Measurements from ENCODE around the gene VSIR. TPM values are rescaled to one million over a fixed set of nuclear protein-coding genes. Genes with fewer than 3 reads are reported as not detected.
A peak's percentile ranks its signal among the peaks of the same experiment; 100 is the strongest.

The VSIR gene
- total and polyA plus RNA-seq, 12 donors = 36.6 to 112 (median 69.0) TPM

DNA sequence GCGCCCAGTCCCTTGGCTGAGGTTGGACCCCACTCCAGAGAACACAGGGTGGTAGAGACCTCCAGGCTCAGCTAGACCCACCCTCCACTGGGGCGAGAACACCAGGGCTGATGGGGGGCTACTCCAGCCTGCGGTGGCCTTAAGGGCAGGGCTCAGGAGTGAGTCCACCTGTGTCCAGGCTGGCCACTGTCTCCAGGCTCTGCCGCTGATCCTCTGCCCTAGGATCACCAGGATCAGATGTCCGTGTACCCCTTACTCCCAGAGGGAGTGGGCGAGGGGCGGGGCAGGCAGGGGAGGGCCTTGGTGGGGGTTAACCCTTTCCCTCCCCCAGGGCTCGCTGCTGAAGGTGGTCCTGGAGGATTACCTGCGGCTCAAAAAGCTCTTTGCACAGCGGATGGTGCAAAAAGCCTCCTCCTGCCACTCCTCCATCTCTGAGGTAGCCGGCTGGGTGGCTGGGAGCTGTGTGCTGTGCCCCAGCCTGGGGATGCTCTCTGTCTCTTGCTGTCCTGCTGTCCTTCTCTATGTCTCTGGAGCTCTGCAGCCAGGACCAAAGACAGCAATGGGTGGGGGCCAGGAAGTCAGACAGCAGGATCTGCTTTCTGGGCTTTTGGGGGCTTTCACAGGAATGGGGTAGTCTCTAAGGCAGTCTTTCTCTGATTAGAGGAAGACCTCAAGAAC is 39.7 kb upstream of the VSIR start:
- H3K4me3 ChIP-seq = no peak overlapping the region
- peaks cover 13 to 42% (median 21%) of the 10 kb centered on the region in 9 donors for H3K4me1 ChIP-seq
- H3K27me3 ChIP-seq = peaks cover 0 to 8% (median 0%) of the 10 kb centered on the region in 7 donors
- ATAC-seq (peak in 5 of 8 donors; percentile 1 to 14 (median 10)), DNase-seq (no peak)
- intact Hi-C loops (cut with DNase I) = loop anchor here in 8 of 10 donors (5.0 to 10.0 kb wide), 5 partner anchors 428 to 501 kb away; partner anchors contain the start of gene SLC29A3 (in 4 of the 8)
- WGBS, 2 donors = 59 to 61% methylated on average over 11 of the region's 11 CpGs
- TF ChIP-seq, protein P1, sequence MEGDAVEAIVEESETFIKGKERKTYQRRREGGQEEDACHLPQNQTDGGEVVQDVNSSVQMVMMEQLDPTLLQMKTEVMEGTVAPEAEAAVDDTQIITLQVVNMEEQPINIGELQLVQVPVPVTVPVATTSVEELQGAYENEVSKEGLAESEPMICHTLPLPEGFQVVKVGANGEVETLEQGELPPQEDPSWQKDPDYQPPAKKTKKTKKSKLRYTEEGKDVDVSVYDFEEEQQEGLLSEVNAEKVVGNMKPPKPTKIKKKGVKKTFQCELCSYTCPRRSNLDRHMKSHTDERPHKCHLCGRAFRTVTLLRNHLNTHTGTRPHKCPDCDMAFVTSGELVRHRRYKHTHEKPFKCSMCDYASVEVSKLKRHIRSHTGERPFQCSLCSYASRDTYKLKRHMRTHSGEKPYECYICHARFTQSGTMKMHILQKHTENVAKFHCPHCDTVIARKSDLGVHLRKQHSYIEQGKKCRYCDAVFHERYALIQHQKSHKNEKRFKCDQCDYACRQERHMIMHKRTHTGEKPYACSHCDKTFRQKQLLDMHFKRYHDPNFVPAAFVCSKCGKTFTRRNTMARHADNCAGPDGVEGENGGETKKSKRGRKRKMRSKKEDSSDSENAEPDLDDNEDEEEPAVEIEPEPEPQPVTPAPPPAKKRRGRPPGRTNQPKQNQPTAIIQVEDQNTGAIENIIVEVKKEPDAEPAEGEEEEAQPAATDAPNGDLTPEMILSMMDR (IDR thresholded peaks at IDR 0.05) = no peak
- no peak overlapping the region for H3K27ac ChIP-seq
- H3K36me3 ChIP-seq = peaks cover 0 to 49% (median 22%) of the 10 kb centered on the region in 9 donors
- H3K9me3 ChIP-seq = no peaks in the 10 kb centered on the region

DNA sequence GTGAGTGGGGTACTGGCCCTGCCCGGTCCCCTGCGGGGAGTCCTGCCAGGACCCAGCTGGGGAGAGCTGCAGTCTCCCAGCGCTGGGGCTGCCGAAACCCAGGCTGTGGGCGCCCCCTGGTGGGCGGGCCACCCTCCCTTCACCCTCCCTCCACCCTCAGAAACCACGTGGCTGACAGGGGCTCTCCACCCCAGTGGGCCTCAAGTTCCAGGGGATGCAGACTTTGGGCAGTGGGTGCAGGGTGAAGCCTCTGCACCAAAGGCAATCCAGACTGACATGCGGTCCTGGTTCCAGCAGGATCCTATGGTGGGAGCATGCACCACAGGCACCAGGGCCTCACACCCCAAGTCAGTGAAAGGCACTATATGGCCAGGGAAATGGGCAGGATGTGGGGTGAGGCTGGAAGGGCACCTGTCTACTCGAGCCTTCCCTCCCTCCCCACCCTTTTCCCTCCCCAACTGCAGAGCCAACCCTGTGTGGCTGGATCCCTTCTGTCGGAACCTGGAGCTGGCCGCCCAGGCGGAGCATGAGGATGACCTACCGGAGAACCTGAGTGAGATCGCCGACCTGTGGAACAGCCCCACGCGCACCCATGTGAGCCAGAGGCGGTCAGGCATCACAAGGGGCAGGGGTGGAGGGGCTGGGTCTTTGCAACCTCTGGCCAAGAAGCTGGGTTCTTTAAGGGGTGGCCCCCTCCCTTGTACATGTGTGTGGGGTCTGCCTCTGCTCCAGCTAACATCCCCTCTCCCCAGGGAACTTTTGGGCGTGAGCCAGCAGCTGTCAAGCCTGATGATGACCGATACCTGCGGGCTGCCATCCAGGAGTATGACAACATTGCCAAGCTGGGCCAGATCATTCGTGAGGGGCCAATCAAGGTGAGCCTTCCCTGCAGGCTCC is 38.9 kb upstream of the VSIR start:
- intact Hi-C loops (cut with DNase I) = loop anchor here in 8 of 10 donors (5.0 to 10.0 kb wide), 5 partner anchors 427 to 500 kb away; partner anchors contain the start of gene SLC29A3 (in 4 of the 8)
- TF ChIP-seq, protein P1 (IDR thresholded peaks at IDR 0.05) = peak; percentile 63 to 93 (median 82)
- DNase-seq (peak; percentile 54 to 81), ATAC-seq (peak; percentile 77 to 87 (median 84))
- Histone ChIP-seq H3K27ac (no peak overlapping the region), H3K9me3 (no peaks in the 10 kb centered on the region), H3K4me3 (no peak overlapping the region), H3K27me3 (peaks cover 0 to 14% (median 0%) of the 10 kb centered on the region in 7 donors), H3K4me1 (peaks cover 5 to 34% (median 14%) of the 10 kb centered on the region in 9 donors), H3K36me3 (peaks cover 0 to 41% (median 15%) of the 10 kb centered on the region in 9 donors)
- WGBS, 2 donors = 35 to 40% methylated on average over 22 of the region's 22 CpGs

DNA sequence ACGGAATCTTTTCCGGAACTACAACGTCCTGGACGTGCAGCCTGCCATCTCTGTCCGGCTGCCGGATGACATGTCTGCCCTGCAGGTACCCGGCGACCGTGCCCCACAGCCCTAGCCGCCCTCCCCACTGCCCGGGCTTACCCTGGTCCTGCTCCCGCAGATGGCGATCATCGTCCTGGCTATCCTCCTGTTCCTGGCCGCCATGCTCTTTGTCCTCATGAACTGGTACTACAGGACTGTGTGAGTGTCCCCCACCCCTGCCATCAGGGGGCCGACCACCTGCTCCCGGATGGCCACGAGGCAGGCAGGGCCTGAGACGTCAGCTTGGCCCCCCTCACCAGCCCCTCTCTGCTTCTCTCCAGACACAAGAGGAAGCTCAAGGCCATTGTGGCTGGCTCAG is 38.0 kb upstream of the VSIR start:
- H3K27ac ChIP-seq = no peak overlapping the region
- TF ChIP-seq, protein P1 (IDR thresholded peaks at IDR 0.05) = no peak
- H3K4me1 ChIP-seq = peaks cover 0 to 25% (median 8%) of the 10 kb centered on the region in 9 donors
- no peak overlapping the region for H3K4me3 ChIP-seq
- H3K27me3 ChIP-seq = peaks cover 0 to 15% (median 0%) of the 10 kb centered on the region in 7 donors
- ATAC-seq (peak in 2 of 8 donors; percentile 1 to 4), DNase-seq (no peak)
- peaks cover 0 to 32% (median 7%) of the 10 kb centered on the region in 9 donors for H3K36me3 ChIP-seq
- intact Hi-C loops (cut with DNase I) = loop anchor here in 8 of 10 donors (5.0 to 10.0 kb wide), 5 partner anchors 427 to 499 kb away; partner anchors contain the start of gene SLC29A3 (in 4 of the 8)
- WGBS, 2 donors = 86 to 87% methylated on average over 19 of the region's 19 CpGs
- no peaks in the 10 kb centered on the region for H3K9me3 ChIP-seq
